Subcutaneous adipose tissue (tissue), 4 donors: ENCODE data around the gene FRMD4A. TPM values are rescaled to one million over a fixed set of nuclear protein-coding genes. Genes with fewer than 3 reads are reported as not detected.

Experiments used
- total RNA-seq, 4 donors: library from RNA; depleted of rRNA; stranded (reverse); fragments of >200 nt; gene quantifications; one replicate each; pipeline ENCODE4 v1.1.0, GENCODE V29; 2016
- TF ChIP-seq, protein P1 (sequence below): fragments of 450-650 bp; IDR thresholded peaks from one replicate; pipeline ENCODE4 v1.5.1; 2016; ENCODE audit warnings: low read depth, mild to moderate bottlenecking, control low read depth, antibody characterized with exemption, moderate library complexity

Gene FRMD4A
- total RNA-seq, 4 donors from 2014 or later = 70.0 to 206 (median 81.4) TPM

GRCh38 chr10:14309593-14309992 is 21.1 kb downstream of the FRMD4A start:
- TF ChIP-seq, protein P1, sequence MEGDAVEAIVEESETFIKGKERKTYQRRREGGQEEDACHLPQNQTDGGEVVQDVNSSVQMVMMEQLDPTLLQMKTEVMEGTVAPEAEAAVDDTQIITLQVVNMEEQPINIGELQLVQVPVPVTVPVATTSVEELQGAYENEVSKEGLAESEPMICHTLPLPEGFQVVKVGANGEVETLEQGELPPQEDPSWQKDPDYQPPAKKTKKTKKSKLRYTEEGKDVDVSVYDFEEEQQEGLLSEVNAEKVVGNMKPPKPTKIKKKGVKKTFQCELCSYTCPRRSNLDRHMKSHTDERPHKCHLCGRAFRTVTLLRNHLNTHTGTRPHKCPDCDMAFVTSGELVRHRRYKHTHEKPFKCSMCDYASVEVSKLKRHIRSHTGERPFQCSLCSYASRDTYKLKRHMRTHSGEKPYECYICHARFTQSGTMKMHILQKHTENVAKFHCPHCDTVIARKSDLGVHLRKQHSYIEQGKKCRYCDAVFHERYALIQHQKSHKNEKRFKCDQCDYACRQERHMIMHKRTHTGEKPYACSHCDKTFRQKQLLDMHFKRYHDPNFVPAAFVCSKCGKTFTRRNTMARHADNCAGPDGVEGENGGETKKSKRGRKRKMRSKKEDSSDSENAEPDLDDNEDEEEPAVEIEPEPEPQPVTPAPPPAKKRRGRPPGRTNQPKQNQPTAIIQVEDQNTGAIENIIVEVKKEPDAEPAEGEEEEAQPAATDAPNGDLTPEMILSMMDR = no peak

- TF ChIP-seq, protein P1 = no peak
Observed at GRCh38 chr10:14306190-14306589, 24.5 kb downstream of the FRMD4A start.

- TF ChIP-seq, protein P1 = no peak
Observed at GRCh38 chr10:14304046-14304445, 26.7 kb downstream of the FRMD4A start.

DNA sequence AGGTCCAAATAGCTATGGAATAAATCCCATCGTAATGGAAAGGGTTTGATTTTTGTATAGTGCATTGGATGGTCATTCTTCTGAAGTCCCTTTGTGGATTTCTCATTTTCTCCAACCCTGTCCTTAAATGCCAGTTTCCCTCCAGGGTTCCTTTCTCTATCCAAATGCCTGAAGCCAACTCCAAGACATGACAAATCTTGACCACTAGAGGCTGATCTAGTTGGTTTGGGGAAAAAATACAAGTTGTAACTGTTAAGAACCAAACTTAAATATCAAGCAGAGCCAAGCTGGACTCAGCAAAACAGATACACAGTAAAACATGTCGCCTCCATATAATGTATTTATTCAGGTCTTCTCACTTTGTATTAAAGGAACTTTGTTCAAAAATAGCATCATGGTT is 28.7 kb downstream of the FRMD4A start:
- TF ChIP-seq, protein P1 = no peak

DNA sequence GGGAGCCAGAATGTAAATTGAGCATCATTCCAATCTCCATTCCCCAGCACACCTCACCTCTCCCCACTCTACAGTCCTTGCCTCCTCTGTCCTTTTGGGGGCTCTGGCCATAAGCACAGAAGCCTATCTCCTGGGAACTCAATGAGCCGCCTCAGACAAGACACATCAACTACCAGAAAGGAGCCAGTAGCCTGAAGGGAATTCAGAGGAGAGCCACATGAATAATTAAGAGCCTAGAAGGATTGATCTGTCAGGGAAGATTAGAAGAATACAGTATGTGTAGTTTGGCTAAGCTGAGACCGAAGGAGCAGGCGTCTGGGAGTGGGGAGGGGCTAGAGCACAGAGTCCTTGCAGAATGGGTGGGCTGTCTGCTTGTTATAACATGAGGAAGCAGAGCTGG is 31.2 kb downstream of the FRMD4A start:
- TF ChIP-seq, protein P1 = no peak

DNA sequence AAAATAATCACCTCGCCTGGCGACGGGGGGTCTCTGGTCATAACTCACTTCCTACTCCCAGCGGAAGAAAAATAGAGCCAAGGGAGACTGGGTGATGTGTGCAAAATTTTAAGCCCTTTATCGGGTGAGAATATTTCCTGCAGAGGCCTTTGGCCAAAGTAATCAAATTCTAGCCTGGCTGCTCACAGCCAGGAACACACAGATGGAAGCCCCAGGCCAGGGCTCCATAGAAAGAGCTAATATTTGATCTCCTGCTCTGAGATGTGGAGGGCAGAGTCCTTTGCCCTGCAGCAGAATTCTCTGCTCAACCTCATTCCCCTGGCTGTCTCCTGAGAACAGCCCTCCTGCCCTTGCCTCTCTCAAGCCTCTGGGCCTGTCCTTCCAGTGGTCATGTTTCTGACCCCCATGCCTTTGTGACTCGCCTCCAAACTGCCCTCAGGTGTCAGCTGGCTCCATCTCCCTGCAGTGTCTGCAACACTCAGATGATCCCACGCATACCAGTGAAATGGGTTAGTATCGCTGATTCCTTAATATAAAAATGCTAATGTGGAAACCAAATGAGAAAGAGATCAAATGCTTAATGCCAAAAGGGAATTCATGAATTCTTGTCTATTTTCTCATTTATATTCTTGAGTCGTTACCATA is 34.5 kb downstream of the FRMD4A start:
- TF ChIP-seq, protein P1 = no peak

- TF ChIP-seq, protein P1 = no peak
Observed at GRCh38 chr10:14294347-14295059, 36.2 kb downstream of the FRMD4A start.
